Rectal smooth muscle tissue (tissue), 1 donor: ENCODE measurements around the gene PDGFD.

Experiments
- H3K27ac ChIP-seq: one replicate; pipeline ENCODE4 v1.7.0; 2013; ENCODE audit warnings: low read depth, low read length, inconsistent platforms
- H3K27me3 ChIP-seq: one replicate; pipeline ENCODE4 v1.7.0; 2013; ENCODE audit warnings: low read length; ENCODE audit not compliant: control insufficient read depth, insufficient read depth
- H3K36me3 ChIP-seq: one replicate; pipeline ENCODE4 v1.7.0; 2013; ENCODE audit warnings: low read length; ENCODE audit not compliant: control insufficient read depth, insufficient read depth
- H3K4me1 ChIP-seq: one replicate; pipeline ENCODE4 v1.7.0; 2013; ENCODE audit warnings: low read length; ENCODE audit not compliant: control insufficient read depth, insufficient read depth
- H3K4me3 ChIP-seq: one replicate; pipeline ENCODE4 v1.7.0; 2013; ENCODE audit warnings: low read length
- H3K9ac ChIP-seq: one replicate; pipeline ENCODE4 v1.7.0; 2013; ENCODE audit warnings: low read length

The PDGFD gene

GRCh38 chr11:103870821-103871309 lies 293.1 kb downstream of the PDGFD start:
- no peaks in the 10 kb centered on the region for H3K27me3 ChIP-seq
- H3K9ac ChIP-seq = no peak overlapping the region
- no peaks in the 10 kb centered on the region for H3K4me1 ChIP-seq
- H3K4me3 ChIP-seq = no peak overlapping the region
- no peak overlapping the region for H3K27ac ChIP-seq
- no peaks in the 10 kb centered on the region for H3K36me3 ChIP-seq

DNA sequence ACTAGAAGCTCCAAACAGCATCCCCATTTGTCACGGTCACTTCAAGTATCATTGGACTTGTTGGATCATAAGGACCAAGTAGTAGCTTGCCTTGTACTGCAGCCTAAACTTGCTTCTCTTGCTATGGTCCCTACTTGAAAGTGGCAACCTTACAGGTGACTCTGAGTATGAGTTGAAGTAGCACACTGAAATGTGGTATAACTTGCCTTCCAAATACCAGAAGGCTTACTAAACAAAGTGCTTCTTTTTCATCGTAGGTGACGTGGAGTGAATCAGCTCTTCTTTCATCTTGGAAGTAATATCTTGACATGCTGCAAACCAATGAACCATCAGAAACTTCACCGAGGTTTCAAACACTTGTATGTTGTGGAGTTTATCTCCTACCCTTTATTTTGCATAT lies 296.5 kb downstream of the PDGFD start:
- no peak overlapping the region for H3K4me3 ChIP-seq
- H3K9ac ChIP-seq = no peak overlapping the region
- H3K27me3 ChIP-seq = no peaks in the 10 kb centered on the region

GRCh38 chr11:103863497-103863896 lies 300.4 kb downstream of the PDGFD start:
- Histone ChIP-seq H3K36me3 (no peaks in the 10 kb centered on the region), H3K9ac (no peak overlapping the region), H3K4me1 (no peaks in the 10 kb centered on the region), H3K27ac (no peak overlapping the region), H3K4me3 (no peak overlapping the region), H3K27me3 (no peaks in the 10 kb centered on the region)

More for the DNA sequence above, 296.5 kb downstream of the PDGFD start:
- no peak overlapping the region for H3K27ac ChIP-seq
- no peaks in the 10 kb centered on the region for H3K4me1 ChIP-seq
- H3K36me3 ChIP-seq = no peaks in the 10 kb centered on the region

DNA sequence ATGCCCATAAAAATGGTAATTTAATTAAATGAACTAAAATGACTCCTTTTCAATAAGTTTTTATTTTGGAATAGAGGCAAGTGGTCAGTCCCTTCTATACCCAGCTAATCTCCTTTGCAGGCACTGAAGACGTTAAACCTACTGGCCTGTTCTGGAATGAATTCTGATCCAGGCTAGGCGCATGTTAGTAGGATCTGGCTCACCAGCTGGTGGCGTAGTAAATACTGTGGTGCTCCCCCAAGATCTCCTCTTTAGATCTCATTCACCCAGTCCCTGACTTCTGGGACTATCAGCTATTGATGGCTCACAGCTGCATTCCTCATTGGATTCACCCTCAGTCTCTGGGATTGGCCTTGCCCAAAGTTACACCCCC lies 301.2 kb downstream of the PDGFD start:
- Histone ChIP-seq H3K27me3 (no peaks in the 10 kb centered on the region), H3K36me3 (no peaks in the 10 kb centered on the region), H3K4me1 (no peaks in the 10 kb centered on the region), H3K4me3 (no peak overlapping the region), H3K27ac (no peak overlapping the region), H3K9ac (no peak overlapping the region)

DNA sequence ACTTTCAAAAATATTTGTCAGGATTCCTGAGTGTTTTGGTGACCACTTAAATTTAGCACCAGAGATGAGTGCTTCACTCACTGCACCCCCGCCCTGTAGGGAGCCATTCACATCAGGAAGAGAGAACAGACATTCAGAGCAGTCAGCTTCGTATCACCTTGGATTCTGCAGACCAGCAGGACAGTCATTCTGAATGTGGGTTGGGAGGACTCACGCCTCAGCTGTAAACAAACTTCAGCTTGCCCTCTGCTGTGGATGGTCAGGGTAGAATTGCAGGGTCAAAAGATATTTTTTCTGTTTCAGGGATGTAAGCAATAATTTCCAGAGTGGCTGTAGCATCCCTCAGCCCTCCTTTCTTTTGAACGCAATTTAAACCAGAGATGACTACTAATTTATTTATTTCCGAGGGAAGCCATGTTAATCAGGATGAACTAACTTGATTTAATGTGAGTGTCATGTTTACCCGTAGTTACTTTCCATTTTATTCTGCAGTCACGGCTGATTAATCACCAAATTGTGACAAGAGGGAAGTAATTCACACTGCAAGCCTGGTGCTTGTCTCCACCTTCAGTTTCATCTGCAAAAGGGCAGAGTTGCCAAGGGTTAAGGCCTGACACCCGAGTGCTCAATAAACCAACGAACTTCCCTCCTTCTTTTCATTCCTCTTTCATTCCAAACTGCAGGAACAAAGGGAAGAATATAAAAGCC lies 301.7 kb downstream of the PDGFD start:
- Histone ChIP-seq H3K27me3 (no peaks in the 10 kb centered on the region), H3K36me3 (no peaks in the 10 kb centered on the region), H3K9ac (no peak overlapping the region), H3K4me3 (no peak overlapping the region), H3K4me1 (no peaks in the 10 kb centered on the region), H3K27ac (no peak overlapping the region)
